ENCODE measurements around the gene MFSD6.

Gene MFSD6

DNA sequence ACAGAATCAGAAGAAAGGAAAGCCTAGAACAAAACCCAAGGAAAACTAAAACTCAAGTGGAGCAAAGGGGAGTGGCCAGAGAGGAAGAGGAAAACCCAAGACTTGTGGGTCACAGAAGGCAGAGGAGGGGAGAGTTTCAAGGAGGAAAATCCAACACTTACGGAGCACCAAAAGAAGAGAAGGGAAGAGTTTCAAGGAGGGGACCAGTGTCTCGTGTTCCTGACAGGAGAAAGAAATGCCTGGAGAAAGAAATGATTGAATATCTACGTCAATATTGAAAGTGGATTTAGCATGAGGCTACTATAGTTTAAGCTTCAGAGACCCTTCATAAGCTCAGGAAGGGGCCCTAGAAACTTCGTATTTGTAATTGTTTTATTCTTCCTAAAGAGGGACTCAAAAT lies 1.4 kb upstream of the MFSD6 start:
- peaks cover 10% of the 10 kb centered on the region for H3F3A ChIP-seq (ENCODE audit: control insufficient read depth, insufficient read depth)
- TF ChIP-seq EZH2phosphoT487 (IDR thresholded peaks at IDR 0.05; ENCODE audit: borderline replicate concordance, low read length), result no peak
- TF ChIP-seq, protein P1, sequence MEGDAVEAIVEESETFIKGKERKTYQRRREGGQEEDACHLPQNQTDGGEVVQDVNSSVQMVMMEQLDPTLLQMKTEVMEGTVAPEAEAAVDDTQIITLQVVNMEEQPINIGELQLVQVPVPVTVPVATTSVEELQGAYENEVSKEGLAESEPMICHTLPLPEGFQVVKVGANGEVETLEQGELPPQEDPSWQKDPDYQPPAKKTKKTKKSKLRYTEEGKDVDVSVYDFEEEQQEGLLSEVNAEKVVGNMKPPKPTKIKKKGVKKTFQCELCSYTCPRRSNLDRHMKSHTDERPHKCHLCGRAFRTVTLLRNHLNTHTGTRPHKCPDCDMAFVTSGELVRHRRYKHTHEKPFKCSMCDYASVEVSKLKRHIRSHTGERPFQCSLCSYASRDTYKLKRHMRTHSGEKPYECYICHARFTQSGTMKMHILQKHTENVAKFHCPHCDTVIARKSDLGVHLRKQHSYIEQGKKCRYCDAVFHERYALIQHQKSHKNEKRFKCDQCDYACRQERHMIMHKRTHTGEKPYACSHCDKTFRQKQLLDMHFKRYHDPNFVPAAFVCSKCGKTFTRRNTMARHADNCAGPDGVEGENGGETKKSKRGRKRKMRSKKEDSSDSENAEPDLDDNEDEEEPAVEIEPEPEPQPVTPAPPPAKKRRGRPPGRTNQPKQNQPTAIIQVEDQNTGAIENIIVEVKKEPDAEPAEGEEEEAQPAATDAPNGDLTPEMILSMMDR (IDR thresholded peaks at IDR 0.05; ENCODE audit: low read depth, low read length, poor library complexity, severe bottlenecking), result no peak
- H3K27me3 ChIP-seq (ENCODE audit: control insufficient read depth, low read length), result no peaks in the 10 kb centered on the region
- 0 out of 2 replicates have a peak, but pooled peaks cover 3% of the 10 kb centered on the region for H3K9me3 ChIP-seq (ENCODE audit: control insufficient read depth, insufficient read depth, low read length)
- H3K36me3 ChIP-seq (ENCODE audit: control insufficient read depth, low read length), result 0 out of 2 replicates have a peak, but pooled peaks cover 3% of the 10 kb centered on the region
- peaks cover 29% of the 10 kb centered on the region for H3K79me2 ChIP-seq (ENCODE audit: control insufficient read depth, low read length)
- H3K4me1 ChIP-seq (ENCODE audit: control insufficient read depth, low read length), result peaks cover 36% of the 10 kb centered on the region
- H4K20me1 ChIP-seq (ENCODE audit: control insufficient read depth, insufficient read depth, low read depth, low read length), result no peaks in the 10 kb centered on the region
- H3K4me3 ChIP-seq (ENCODE audit: low read length), result no peak overlapping the region
- no peaks in the 10 kb centered on the region for H3K9me2 ChIP-seq (replicated peaks; ENCODE audit: control insufficient read depth, low read length)
- no peak overlapping the region for H3K27ac ChIP-seq (ENCODE audit: low read depth, low read length)
- no peak overlapping the region for H3K4me2 ChIP-seq (ENCODE audit: low read length)

DNA sequence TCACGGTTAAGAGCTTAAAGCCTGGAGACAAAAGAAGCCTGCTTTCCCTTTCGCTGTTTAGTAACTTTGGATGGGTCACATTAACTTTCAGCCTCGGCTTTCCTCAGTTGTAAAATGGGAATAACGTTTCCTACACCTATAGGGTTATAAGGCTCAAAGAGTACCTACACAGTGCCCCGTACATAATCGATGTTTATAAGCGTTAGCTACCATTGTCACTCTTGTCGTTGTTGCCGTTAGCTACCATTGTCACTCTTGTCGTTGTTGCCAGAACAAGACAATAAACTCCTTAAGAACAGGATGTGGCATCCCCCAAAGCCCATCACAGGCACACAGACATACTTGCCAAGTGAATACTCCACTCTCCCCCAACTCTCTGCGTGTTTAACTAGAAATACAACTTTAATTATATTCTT lies 901 bp upstream of the MFSD6 start:
- Histone ChIP-seq H3K36me3 (ENCODE audit: control insufficient read depth, low read length) (0 out of 2 replicates have a peak, but pooled peaks cover 3% of the 10 kb centered on the region), H3K9me3 (ENCODE audit: control insufficient read depth, insufficient read depth, low read length) (0 out of 2 replicates have a peak, but pooled peaks cover 3% of the 10 kb centered on the region), H3K27me3 (ENCODE audit: control insufficient read depth, low read length) (no peaks in the 10 kb centered on the region), H3K27ac (ENCODE audit: low read depth, low read length) (no peak overlapping the region), H4K20me1 (ENCODE audit: control insufficient read depth, insufficient read depth, low read depth, low read length) (no peaks in the 10 kb centered on the region), H3K9me2 (replicated peaks; ENCODE audit: control insufficient read depth, low read length) (no peaks in the 10 kb centered on the region), H3F3A (ENCODE audit: control insufficient read depth, insufficient read depth) (peaks cover 10% of the 10 kb centered on the region), H3K79me2 (ENCODE audit: control insufficient read depth, low read length) (peaks cover 33% of the 10 kb centered on the region), H3K4me2 (ENCODE audit: low read length) (peak overlapping the region; percentile 86), H3K4me3 (ENCODE audit: low read length) (peak overlapping the region; percentile 83), H3K4me1 (ENCODE audit: control insufficient read depth, low read length) (peaks cover 36% of the 10 kb centered on the region)
- TF ChIP-seq EZH2phosphoT487 (IDR thresholded peaks at IDR 0.05; ENCODE audit: borderline replicate concordance, low read length), result no peak
- TF ChIP-seq, protein P1 (IDR thresholded peaks at IDR 0.05; ENCODE audit: low read depth, low read length, poor library complexity, severe bottlenecking), result no peak

DNA sequence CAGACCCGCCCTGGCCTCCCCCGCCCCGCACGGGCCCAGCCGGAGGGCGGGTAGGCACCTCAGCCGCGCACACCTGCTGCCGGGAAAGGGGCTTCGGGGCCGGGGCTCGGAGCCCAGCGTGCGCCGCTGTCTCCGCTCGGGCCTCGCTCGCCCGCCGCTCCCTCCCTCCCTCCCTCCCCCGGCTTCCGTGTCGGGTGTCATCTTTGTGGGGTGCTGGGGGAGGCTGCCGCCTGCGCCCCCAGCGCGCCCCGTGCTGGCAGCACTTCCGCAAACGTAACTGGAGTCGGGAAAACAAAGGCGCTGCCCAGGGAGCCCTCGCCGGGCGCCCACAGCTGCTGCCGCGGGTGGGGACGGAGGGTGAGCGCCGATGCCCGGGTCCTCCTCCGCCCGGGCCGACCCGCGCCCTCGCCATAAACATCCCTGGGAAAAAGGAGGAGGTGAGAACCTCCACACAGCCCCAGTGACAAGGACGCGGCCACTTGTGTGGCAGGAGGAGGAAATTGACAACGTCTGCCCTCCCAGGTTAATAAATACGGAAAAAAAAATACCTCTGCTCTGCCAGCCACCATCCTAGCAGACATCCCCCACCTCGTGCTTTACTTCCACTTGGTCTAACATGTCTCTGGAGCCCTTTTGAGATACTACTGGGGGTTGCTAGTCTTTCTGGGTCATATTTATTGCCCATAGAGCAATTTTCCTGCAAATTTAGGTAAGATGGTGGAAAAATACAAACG lies 550 bp downstream of the MFSD6 start:
- peaks cover 48% of the 10 kb centered on the region for H3K79me2 ChIP-seq (ENCODE audit: control insufficient read depth, low read length)
- H3K9me2 ChIP-seq (replicated peaks; ENCODE audit: control insufficient read depth, low read length), result no peaks in the 10 kb centered on the region
- no peaks in the 10 kb centered on the region for H4K20me1 ChIP-seq (ENCODE audit: control insufficient read depth, insufficient read depth, low read depth, low read length)
- H3K27ac ChIP-seq (ENCODE audit: low read depth, low read length), result peak overlapping the region; percentile 65
- peaks cover 43% of the 10 kb centered on the region for H3K4me1 ChIP-seq (ENCODE audit: control insufficient read depth, low read length)
- peak overlapping the region; percentile 86 for H3K4me2 ChIP-seq (ENCODE audit: low read length)
- H3K36me3 ChIP-seq (ENCODE audit: control insufficient read depth, low read length), result 0 out of 2 replicates have a peak, but pooled peaks cover 3% of the 10 kb centered on the region
- TF ChIP-seq EZH2phosphoT487 (IDR thresholded peaks at IDR 0.05; ENCODE audit: borderline replicate concordance, low read length), result no peak
- TF ChIP-seq, protein P1 (IDR thresholded peaks at IDR 0.05; ENCODE audit: low read depth, low read length, poor library complexity, severe bottlenecking), result no peak
- peaks cover 10% of the 10 kb centered on the region for H3F3A ChIP-seq (ENCODE audit: control insufficient read depth, insufficient read depth)
- no peaks in the 10 kb centered on the region for H3K27me3 ChIP-seq (ENCODE audit: control insufficient read depth, low read length)
- peak overlapping the region; percentile 83 for H3K4me3 ChIP-seq (ENCODE audit: low read length)
- 0 out of 2 replicates have a peak, but pooled peaks cover 3% of the 10 kb centered on the region for H3K9me3 ChIP-seq (ENCODE audit: control insufficient read depth, insufficient read depth, low read length)
